ENCODE results near the gene MLLT10.
"Not testable (repeated sequence)": the region's sequence is repeated elsewhere in the genome, so short reads cannot be mapped to it uniquely, and the experiment has no call there.

DNA sequence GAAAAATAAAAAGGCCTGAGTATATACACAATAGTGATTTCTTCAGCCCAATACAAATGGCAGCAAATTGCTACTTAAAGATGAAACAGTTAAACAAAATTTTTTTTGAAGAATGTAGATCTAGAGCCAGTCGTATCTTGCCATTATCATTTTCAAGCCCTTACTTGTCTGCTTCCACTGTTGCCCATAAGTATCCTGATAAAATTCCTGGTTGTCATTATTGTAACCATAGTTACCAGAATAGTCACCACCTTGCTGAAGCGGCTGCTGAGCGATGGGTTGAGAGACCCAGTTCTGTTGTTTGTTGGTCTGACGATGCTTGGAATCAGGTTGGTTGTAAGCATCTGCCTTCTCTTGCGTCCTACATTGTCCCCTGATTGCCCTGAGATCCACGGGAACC is 90.4 kb downstream of the MLLT10 start:
- TF ChIP-seq, protein P1, sequence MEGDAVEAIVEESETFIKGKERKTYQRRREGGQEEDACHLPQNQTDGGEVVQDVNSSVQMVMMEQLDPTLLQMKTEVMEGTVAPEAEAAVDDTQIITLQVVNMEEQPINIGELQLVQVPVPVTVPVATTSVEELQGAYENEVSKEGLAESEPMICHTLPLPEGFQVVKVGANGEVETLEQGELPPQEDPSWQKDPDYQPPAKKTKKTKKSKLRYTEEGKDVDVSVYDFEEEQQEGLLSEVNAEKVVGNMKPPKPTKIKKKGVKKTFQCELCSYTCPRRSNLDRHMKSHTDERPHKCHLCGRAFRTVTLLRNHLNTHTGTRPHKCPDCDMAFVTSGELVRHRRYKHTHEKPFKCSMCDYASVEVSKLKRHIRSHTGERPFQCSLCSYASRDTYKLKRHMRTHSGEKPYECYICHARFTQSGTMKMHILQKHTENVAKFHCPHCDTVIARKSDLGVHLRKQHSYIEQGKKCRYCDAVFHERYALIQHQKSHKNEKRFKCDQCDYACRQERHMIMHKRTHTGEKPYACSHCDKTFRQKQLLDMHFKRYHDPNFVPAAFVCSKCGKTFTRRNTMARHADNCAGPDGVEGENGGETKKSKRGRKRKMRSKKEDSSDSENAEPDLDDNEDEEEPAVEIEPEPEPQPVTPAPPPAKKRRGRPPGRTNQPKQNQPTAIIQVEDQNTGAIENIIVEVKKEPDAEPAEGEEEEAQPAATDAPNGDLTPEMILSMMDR (IDR thresholded peaks at IDR 0.05; ENCODE audit: borderline replicate concordance, extremely low read depth, low read length, poor library complexity, severe bottlenecking), result not testable (repeated sequence)
- TF ChIP-seq EZH2 (IDR thresholded peaks at IDR 0.05; ENCODE audit: borderline replicate concordance, low read depth, low read length, severe bottlenecking), result not testable (repeated sequence)

All from DND-41 (cell line).